HepG2 (cell line): ENCODE data around the gene PPHLN1. TPM values are rescaled to one million over a fixed set of nuclear protein-coding genes. Genes with fewer than 3 reads are reported as not detected.

Experiments
- ATAC-seq: fragments of 200-7000 bp; cut with Tn5 transposase; 3 replicates; pipeline ENCODE4 v1.9.1; 2020; ENCODE audit warnings: mild to moderate bottlenecking, moderate library complexity
- BruUV-seq: library from RNA; stranded (reverse); fragments of 400-500 nt; replicated peaks from 2 replicates; lab custom pipeline; 2021; lab: Mats Ljungman, UMichigan
- CTCF ChIA-PET: fragments of 300-600 bp; formaldehyde crosslinking; extraction: SDS; loops from one replicate; lab custom pipeline; 2021; ENCODE audit warnings: low total read pairs, inconsistent platforms, low intra/inter-chr PET ratio; lab: Yijun Ruan, JAX
- POLR2A ChIA-PET: fragments of 350-600 bp; sonication (Branson Sonifier 250); formaldehyde crosslinking; loops from one replicate; lab custom pipeline; 2020; ENCODE audit warnings: antibody characterized with exemption, inconsistent platforms; lab: Yijun Ruan, JAX
- DNase-seq: peaks from one replicate; pipeline ENCODE4 v3.0.0-alpha.2; 2015; ENCODE audit warnings: low spot score
- FAIRE-seq: peaks from 3 replicates; lab custom pipeline; 2011; peaks lifted over from hg19 to GRCh38; lab: Jason Lieb, UNC
- H2AFZ ChIP-seq: one replicate; pipeline ENCODE4 v1.6.1; 2011; ENCODE audit warnings: low read length, inconsistent platforms
- H3K27ac ChIP-seq: fragments of 300-600 bp; 3 replicates; pipeline ENCODE4 v1.8.0; 2011; ENCODE audit warnings: mixed run types, mild to moderate bottlenecking, mixed read lengths, low read length, inconsistent platforms; ENCODE audit not compliant: insufficient read depth; ENCODE audit errors: extremely low read length
- H3K27me3 ChIP-seq, 2 experiments: fragments of 200-600 bp in 1 of 2; 2 replicates in 1 of 2; 3 replicates in 1 of 2; pipeline versions ENCODE4 v1.6.0 to v1.8.0; 2011; ENCODE audit warnings: low read length in 2 of 2, mild to moderate bottlenecking in 2 of 2, moderate library complexity in 2 of 2, inconsistent platforms in 1 of 2; ENCODE audit not compliant: insufficient read depth in 2 of 2, control insufficient read depth in 1 of 2
- H3K36me3 ChIP-seq, 2 experiments: fragments of 200-600 bp in 1 of 2; replicated peaks in 1 of 2; 2 replicates in 1 of 2; 3 replicates in 1 of 2; pipeline versions ENCODE4 v1.5.1 to v1.8.0; 2011; ENCODE audit warnings: low read length in 2 of 2, inconsistent platforms in 1 of 2; ENCODE audit not compliant: insufficient read depth in 2 of 2, control insufficient read depth in 1 of 2
- H3K4me1 ChIP-seq: 2 replicates; pipeline ENCODE4 v1.5.1; 2012; ENCODE audit warnings: low read length, inconsistent platforms; ENCODE audit not compliant: insufficient read depth
- H3K4me2 ChIP-seq: 2 replicates; pipeline ENCODE4 v1.6.0; 2011; ENCODE audit warnings: low read depth, low read length, inconsistent platforms
- H3K4me3 ChIP-seq, 3 experiments: fragments of 200-600 bp in 1 of 3; sonication (generic), shearing (Covaris generic) in 1 of 3; replicated peaks in 1 of 3; 2 replicates each; pipeline ENCODE4 v1.5.1; 2011 to 2016; ENCODE audit warnings: low read length in 3 of 3, inconsistent platforms in 2 of 3, low read depth in 2 of 3, mild to moderate bottlenecking in 2 of 3, control low read depth in 1 of 3, mixed read lengths in 1 of 3; ENCODE audit not compliant: insufficient read depth in 1 of 3
- H3K79me2 ChIP-seq: one replicate; pipeline ENCODE4 v1.6.1; 2011; ENCODE audit warnings: low read length, inconsistent platforms; ENCODE audit not compliant: insufficient read depth
- H3K9ac ChIP-seq: 2 replicates; pipeline ENCODE4 v1.6.0; 2011; ENCODE audit warnings: mild to moderate bottlenecking, low read depth, low read length, inconsistent platforms; ENCODE audit not compliant: insufficient read depth
- H3K9me3 ChIP-seq: 2 replicates; pipeline ENCODE4 v1.5.1; 2012; ENCODE audit warnings: mild to moderate bottlenecking, low read length
- H4K20me1 ChIP-seq: 2 replicates; pipeline ENCODE4 v1.6.0; 2011; ENCODE audit warnings: inconsistent platforms, mild to moderate bottlenecking, low read length, moderate library complexity; ENCODE audit not compliant: insufficient read depth
- CHCHD3 ChIP-seq: sonication (generic); formaldehyde crosslinking; IDR thresholded peaks from 2 replicates; pipeline ENCODE4 v1.8.0; 2022; ENCODE audit warnings: mild to moderate bottlenecking, missing genetic modification reagents, moderate library complexity
- ELF4 ChIP-seq: sonication (generic); formaldehyde crosslinking; IDR thresholded peaks from 2 replicates; pipeline ENCODE4 v1.5.0; 2020; ENCODE audit warnings: missing genetic modification reagents, mild to moderate bottlenecking, moderate library complexity, borderline replicate concordance
- GABPA ChIP-seq, 2 experiments: IDR thresholded peaks; 2 replicates each; pipeline ENCODE4 v1.6.1; 2011 to 2016; ENCODE audit warnings: low read depth in 2 of 2, low read length in 1 of 2, missing biosample characterization in 1 of 2, missing genetic modification characterization in 1 of 2
- KDM6A ChIP-seq: IDR thresholded peaks from 2 replicates; pipeline ENCODE4 v1.6.1; 2016; ENCODE audit warnings: low read depth
- NFE2 ChIP-seq: sonication (generic); formaldehyde crosslinking; IDR thresholded peaks from 2 replicates; pipeline ENCODE4 v1.4.0; 2020; ENCODE audit warnings: missing genetic modification reagents
- PTBP1 ChIP-seq: fragments of 200-400 bp; formaldehyde crosslinking; IDR thresholded peaks from 2 replicates; pipeline ENCODE4 v1.6.1; 2018; ENCODE audit warnings: low read length, low read depth; ENCODE audit not compliant: poor library complexity, severe bottlenecking
- TEAD3 ChIP-seq: optimal IDR thresholded peaks from 2 replicates; pipeline ENCODE3; 2016; ENCODE audit warnings: borderline replicate concordance
- ZFP90 ChIP-seq: sonication (generic); formaldehyde crosslinking; IDR thresholded peaks from 2 replicates; pipeline ENCODE4 v1.8.0; 2022; ENCODE audit warnings: missing genetic modification reagents, mild to moderate bottlenecking, inconsistent platforms, borderline replicate concordance
- ZFX ChIP-seq: sonication (generic); formaldehyde crosslinking; IDR thresholded peaks from 2 replicates; pipeline ENCODE4 v1.4.0; 2020; ENCODE audit warnings: mild to moderate bottlenecking, low read depth, missing genetic modification reagents, moderate library complexity
- ZNF263 ChIP-seq: sonication (generic); formaldehyde crosslinking; IDR thresholded peaks from 2 replicates; pipeline ENCODE4 v1.4.0; 2020; ENCODE audit warnings: missing genetic modification reagents
- ZSCAN30 ChIP-seq: sonication (generic); formaldehyde crosslinking; IDR thresholded peaks from 2 replicates; pipeline ENCODE4 v1.5.0; 2020; ENCODE audit warnings: mild to moderate bottlenecking, missing genetic modification reagents
- WGBS: methylation state at CpG from one replicate; pipeline ENCODE4 v1.1.6; 2017; ENCODE audit warnings: low lambda C conversion rate; 5-methylcytosine and 5-hydroxymethylcytosine counted together
- in situ Hi-C: cut with HindIII; loops from 2 replicates; pipeline ENCODE4 v1.10.0; 2017; ENCODE audit warnings: low pct_unique_long_range_greater_than_20kb; ENCODE audit not compliant: extremely low pct_ligation_motif_present
- intact Hi-C: fragments of 100-400 bp; cut with micrococcal nuclease; formaldehyde crosslinking; loops from one replicate; pipeline ENCODE4 v1.10.0; 2022; ENCODE audit not compliant: unreplicated experiment
- polyA plus RNA-seq, 8 experiments: library from polyadenylated mRNA; depleted of rRNA in 3 of 8; stranded (reverse) in 7 of 8; unstranded in 1 of 8; fragments of >200 nt; fragmentation: Illumina TruSeq in 4 of 8; extraction: Trizol in 4 of 8; gene quantifications; 2 replicates each; pipeline versions ENCODE4 v1.2.1 to v1.2.3, GENCODE V29; 2011 to 2016; ENCODE audit warnings: low read depth in 4 of 8, missing spikeins in 1 of 8, mixed read lengths in 1 of 8; ENCODE audit not compliant: insufficient read depth in 1 of 8
- total RNA-seq, 5 experiments: library from RNA; depleted of rRNA; stranded (reverse); fragments of >200 nt; fragmentation: Illumina TruSeq; extraction: Trizol; gene quantifications; 2 replicates each; pipeline ENCODE4 v1.2.3, GENCODE V29; 2016; ENCODE audit warnings: low read depth in 1 of 5
- TF ChIP-seq, protein P1 (sequence below): sonication (generic); formaldehyde crosslinking; IDR thresholded peaks from 2 replicates; pipeline ENCODE4 v1.9.0; 2021; ENCODE audit warnings: missing genetic modification reagents, borderline replicate concordance
- TF ChIP-seq, protein P2 (sequence below): sonication (generic); formaldehyde crosslinking; IDR thresholded peaks from 2 replicates; pipeline ENCODE4 v1.4.0; 2020; ENCODE audit warnings: missing genetic modification reagents
- TF ChIP-seq, protein P3 (sequence below): sonication (generic); formaldehyde crosslinking; IDR thresholded peaks from 2 replicates; pipeline ENCODE4 v1.5.0; 2020; ENCODE audit warnings: mild to moderate bottlenecking, missing genetic modification reagents

Gene PPHLN1
- total and polyA plus RNA-seq, 2 of the 13 experiments (the other 11 are each of a cell fraction or from before 2014, with no cell fraction given), result 43.4 to 66.0 TPM

DNA sequence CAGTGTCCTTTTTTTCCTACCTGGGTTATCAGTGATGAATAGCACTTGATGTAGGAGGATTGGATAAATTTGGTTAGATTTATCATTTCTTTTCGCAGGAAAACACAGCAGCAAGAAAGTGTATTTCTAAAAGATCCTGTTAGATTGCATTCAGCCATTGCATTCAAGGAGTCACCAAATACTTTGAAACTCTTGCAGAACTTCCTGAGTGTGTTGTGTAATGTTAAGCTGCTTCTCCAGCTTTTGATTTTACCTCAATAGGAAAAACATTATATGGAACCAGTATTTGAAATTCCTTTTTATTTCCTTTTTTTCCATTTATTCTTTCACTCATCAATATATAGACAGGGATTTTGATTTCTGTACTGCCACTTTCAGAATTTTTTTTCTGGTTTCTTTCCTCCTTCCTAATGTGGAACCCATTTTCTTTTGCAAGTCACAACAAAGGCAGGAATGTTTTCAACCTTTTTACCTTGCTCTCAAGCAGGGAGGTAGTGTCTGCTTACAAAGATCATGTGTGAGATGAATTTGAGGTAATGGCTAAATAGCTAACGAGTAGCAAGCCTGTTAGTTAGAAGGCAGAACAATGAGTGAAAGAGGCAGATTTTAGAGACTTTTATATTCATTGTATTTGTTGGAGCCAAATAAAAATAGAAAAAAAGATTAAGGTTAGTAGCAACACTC, 56.2 kb downstream of the PPHLN1 start (continued):
- TF ChIP-seq ZFX (CRISPR knock-in tag), result no peak

DNA sequence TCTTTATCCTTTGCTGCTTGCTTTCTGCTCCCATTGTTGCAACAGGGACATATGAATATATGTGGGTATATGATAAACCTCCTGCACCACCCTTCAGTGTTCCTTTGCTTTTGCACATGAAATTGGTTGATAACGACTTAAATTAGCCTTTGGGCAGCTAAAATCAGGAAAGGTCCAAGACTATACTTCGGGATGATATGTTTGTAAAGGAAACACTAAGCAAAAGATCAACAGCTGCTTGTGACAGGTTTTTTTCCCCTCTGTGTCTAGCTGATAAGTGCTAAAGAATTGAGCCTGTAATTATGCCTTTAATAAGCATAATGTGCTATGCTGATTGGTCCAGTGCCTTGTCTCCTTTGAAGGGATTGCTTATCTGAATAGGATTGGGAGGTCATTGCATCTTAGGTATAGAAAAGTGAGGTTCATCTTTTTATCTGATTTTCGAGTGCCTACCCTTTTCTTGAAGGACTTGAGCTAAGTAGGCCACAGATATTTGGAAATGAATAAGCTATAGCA, 59.4 kb downstream of the PPHLN1 start:
- ATAC-seq (no peak), DNase-seq (no peak), FAIRE-seq (no peak)
- 99% methylated on average over 3 of the region's 3 CpGs for WGBS
- Histone ChIP-seq H3K4me3 (no peak overlapping the region), H3K27me3 (no peaks in the 10 kb centered on the region), H3K27ac (no peak overlapping the region), H3K9me3 (no peaks in the 10 kb centered on the region), H2AFZ (no peak overlapping the region), H3K4me1 (no peaks in the 10 kb centered on the region), H3K36me3 (peaks cover 10 to 14% of the 10 kb centered on the region in 2 experiments; a peak in 4 of 5 replicates), H3K79me2 (no peaks in the 10 kb centered on the region), H3K4me2 (no peak overlapping the region), H3K9ac (no peak overlapping the region), H4K20me1 (no peaks in the 10 kb centered on the region)
- ChIA-PET POLR2A (no interaction called here), CTCF (no interaction called here)
- no TSS peak for BruUV-seq
- in situ Hi-C loops, result no loop called here
- intact Hi-C loops, result no loop called here
- TF ChIP-seq ZSCAN30 (no peak), ZNF263 (CRISPR knock-in tag) (no peak), GABPA (IDR thresholded peaks at IDR 0.05; ENCODE audit: low read depth, low read length) (no peak), GABPA (CRISPR knock-in tag; IDR thresholded peaks at IDR 0.05; ENCODE audit: low read depth) (no peak), ELF4 (CRISPR knock-in tag) (no peak), NFE2 (CRISPR knock-in tag) (no peak), PTBP1 (no peak), TEAD3 (CRISPR knock-in tag) (no peak), CHCHD3 (no peak), ZFP90 (no peak), KDM6A (CRISPR knock-in tag) (no peak)
- TF ChIP-seq, protein P1, sequence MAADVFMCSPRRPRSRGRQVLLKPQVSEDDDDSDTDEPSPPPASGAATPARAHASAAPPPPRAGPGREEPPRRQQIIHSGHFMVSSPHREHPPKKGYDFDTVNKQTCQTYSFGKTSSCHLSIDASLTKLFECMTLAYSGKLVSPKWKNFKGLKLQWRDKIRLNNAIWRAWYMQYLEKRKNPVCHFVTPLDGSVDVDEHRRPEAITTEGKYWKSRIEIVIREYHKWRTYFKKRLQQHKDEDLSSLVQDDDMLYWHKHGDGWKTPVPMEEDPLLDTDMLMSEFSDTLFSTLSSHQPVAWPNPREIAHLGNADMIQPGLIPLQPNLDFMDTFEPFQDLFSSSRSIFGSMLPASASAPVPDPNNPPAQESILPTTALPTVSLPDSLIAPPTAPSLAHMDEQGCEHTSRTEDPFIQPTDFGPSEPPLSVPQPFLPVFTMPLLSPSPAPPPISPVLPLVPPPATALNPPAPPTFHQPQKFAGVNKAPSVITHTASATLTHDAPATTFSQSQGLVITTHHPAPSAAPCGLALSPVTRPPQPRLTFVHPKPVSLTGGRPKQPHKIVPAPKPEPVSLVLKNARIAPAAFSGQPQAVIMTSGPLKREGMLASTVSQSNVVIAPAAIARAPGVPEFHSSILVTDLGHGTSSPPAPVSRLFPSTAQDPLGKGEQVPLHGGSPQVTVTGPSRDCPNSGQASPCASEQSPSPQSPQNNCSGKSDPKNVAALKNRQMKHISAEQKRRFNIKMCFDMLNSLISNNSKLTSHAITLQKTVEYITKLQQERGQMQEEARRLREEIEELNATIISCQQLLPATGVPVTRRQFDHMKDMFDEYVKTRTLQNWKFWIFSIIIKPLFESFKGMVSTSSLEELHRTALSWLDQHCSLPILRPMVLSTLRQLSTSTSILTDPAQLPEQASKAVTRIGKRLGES, result no peak
- TF ChIP-seq, protein P2, sequence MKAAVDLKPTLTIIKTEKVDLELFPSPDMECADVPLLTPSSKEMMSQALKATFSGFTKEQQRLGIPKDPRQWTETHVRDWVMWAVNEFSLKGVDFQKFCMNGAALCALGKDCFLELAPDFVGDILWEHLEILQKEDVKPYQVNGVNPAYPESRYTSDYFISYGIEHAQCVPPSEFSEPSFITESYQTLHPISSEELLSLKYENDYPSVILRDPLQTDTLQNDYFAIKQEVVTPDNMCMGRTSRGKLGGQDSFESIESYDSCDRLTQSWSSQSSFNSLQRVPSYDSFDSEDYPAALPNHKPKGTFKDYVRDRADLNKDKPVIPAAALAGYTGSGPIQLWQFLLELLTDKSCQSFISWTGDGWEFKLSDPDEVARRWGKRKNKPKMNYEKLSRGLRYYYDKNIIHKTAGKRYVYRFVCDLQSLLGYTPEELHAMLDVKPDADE (CRISPR knock-in tag), result no peak
- TF ChIP-seq, protein P3, sequence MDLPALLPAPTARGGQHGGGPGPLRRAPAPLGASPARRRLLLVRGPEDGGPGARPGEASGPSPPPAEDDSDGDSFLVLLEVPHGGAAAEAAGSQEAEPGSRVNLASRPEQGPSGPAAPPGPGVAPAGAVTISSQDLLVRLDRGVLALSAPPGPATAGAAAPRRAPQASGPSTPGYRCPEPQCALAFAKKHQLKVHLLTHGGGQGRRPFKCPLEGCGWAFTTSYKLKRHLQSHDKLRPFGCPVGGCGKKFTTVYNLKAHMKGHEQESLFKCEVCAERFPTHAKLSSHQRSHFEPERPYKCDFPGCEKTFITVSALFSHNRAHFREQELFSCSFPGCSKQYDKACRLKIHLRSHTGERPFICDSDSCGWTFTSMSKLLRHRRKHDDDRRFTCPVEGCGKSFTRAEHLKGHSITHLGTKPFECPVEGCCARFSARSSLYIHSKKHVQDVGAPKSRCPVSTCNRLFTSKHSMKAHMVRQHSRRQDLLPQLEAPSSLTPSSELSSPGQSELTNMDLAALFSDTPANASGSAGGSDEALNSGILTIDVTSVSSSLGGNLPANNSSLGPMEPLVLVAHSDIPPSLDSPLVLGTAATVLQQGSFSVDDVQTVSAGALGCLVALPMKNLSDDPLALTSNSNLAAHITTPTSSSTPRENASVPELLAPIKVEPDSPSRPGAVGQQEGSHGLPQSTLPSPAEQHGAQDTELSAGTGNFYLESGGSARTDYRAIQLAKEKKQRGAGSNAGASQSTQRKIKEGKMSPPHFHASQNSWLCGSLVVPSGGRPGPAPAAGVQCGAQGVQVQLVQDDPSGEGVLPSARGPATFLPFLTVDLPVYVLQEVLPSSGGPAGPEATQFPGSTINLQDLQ (CRISPR knock-in tag), result no peak
